DMS53 (cell line): ENCODE data around the gene BOD1L1.

ENCODE experiments used
- DNase-seq: peaks from one replicate; lab custom pipeline; 2025; lab: John Stamatoyannopoulos, UW

Gene BOD1L1

DNA sequence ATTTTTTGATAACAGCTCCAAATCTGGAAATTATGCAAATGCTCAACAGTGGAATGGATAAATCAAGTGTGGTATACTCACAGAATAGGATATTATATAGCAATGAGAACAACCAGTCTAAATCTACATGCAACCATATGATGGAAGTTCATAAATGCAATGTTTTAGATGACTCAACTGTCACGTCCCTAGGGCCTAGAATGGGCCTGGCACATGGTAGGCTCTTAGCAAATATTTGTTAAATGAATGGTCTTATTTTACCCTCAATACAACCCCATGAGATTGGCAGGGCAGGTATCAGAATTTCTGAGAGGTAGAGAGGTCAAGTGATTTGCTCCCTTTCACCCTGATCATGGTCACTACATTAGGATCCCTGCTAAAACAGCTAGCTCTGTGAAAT, 68.6 kb downstream of the BOD1L1 start:
- DNase-seq = no peak

- DNase-seq = no peak
Observed at GRCh38 chr4:13555325-13555724, 72.2 kb downstream of the BOD1L1 start.

GRCh38 chr4:13553081-13553480, 74.4 kb downstream of the BOD1L1 start:
- no peak for DNase-seq

- peak; percentile 93 for DNase-seq
Observed at GRCh38 chr4:13548984-13549546, 78.5 kb downstream of the BOD1L1 start.

- peak; percentile 90 for DNase-seq
Observed at GRCh38 chr4:13548059-13548983, 79.2 kb downstream of the BOD1L1 start.

- DNase-seq = peak; percentile 85
Observed at GRCh38 chr4:13547485-13548041, 80.0 kb downstream of the BOD1L1 start.

DNA sequence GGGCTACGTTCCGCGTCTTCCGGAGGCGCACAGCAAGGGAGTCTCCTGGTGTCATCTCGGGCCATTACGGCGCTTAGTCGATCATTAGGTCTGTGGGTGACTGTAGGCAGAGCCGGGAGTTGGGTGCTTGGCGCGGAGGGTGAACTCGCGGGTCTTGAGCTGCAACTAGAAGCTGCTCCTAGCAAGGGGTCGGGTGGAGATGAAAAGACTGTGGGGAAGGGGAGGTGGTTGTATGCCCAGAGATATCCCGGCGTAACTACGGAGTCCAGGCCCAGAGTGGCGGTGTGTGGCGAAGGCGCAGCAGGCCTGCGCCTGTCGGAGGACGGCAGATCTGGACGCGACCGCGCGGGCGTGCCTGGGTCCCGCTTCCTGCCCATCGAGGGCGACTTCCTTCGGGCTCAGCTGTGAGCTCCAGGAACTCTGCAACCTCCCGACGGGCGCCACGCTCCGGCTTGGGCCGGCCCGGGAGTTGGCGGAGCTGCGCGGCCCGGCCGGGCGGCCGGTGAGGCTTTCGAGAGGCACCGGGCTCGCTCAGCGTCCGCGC, 80.5 kb downstream of the BOD1L1 start:
- peak; percentile 89 for DNase-seq

- no peak for DNase-seq
Observed at GRCh38 chr4:13546142-13546940, 81.2 kb downstream of the BOD1L1 start.

DNA sequence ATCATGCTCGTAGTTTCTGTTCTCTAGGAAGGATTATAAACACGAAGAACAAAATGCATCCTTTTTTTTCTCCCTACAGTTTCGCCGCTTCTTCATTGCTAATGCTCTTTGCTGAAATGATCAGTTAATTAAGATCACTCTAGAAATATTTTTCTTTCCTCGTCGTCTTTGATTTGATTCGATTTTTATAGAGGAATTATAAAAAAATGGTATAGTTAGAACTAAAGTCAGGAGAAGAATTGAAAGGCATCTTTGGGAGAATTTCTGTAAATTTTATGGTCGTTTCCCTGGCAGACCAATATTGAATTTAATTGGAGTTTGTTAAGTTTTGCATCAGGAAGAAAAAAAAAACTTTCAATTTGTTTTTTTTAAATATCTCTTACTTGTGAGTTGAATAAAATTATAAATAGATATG, 82.1 kb downstream of the BOD1L1 start:
- no peak for DNase-seq

- DNase-seq = peak; percentile 89
Observed at GRCh38 chr4:13544606-13545393, 82.7 kb downstream of the BOD1L1 start.

GRCh38 chr4:13543839-13544605, 83.5 kb downstream of the BOD1L1 start, which contains the start of gene NKX3-2:
NKX3-2 (minus strand) TSS chr4:13544508; CDS start chr4:13544414, 94 bp downstream.
- DNase-seq = peak; percentile 90

GRCh38 chr4:13543032-13543838, 84.3 kb downstream of the BOD1L1 start:
- DNase-seq = peak; percentile 65

GRCh38 chr4:13542577-13543031, 84.9 kb downstream of the BOD1L1 start:
- no peak for DNase-seq

- peak; percentile 95 for DNase-seq
Observed at GRCh38 chr4:13541720-13542576, 85.6 kb downstream of the BOD1L1 start.

- no peak for DNase-seq
Observed at GRCh38 chr4:13541176-13541604, 86.3 kb downstream of the BOD1L1 start.

GRCh38 chr4:13540446-13541175, 86.9 kb downstream of the BOD1L1 start:
- no peak for DNase-seq

- DNase-seq = peak; percentile 42
Observed at GRCh38 chr4:13539619-13540445, 87.7 kb downstream of the BOD1L1 start.
